ENCODE results near the gene LIN7B.

Gene LIN7B

GRCh38 chr19:49119411-49120324 is 5.5 kb downstream of the LIN7B start, which contains the start of gene PPFIA3:
TSS of gene PPFIA3 (plus strand) at chr19:49119544. CDS start at chr19:49127874, 8,330 bp downstream.
- TF ChIP-seq CEBPB (IDR thresholded peaks at IDR 0.05), result no peak
- peak; percentile 87 for TF ChIP-seq NFIC (IDR thresholded peaks at IDR 0.05)
- peak; percentile 52; the same call in 1 of the 2 replicates for TF ChIP-seq TCF12 (IDR thresholded peaks at IDR 0.05; ENCODE audit: low read depth)
- peak; percentile 58; the same call in 1 of the 2 replicates for TF ChIP-seq YY1 (IDR thresholded peaks at IDR 0.05; ENCODE audit: low read depth)
- TF ChIP-seq FOXM1 (IDR thresholded peaks at IDR 0.05; ENCODE audit: borderline replicate concordance, low read depth), result no peak
- TF ChIP-seq ZBTB7A (IDR thresholded peaks at IDR 0.05; ENCODE audit: low read depth), result peak; percentile 64; the same call in 1 of the 2 replicates
- TF ChIP-seq TEAD4 (IDR thresholded peaks at IDR 0.05), result peak; percentile 36; the same call in 1 of the 2 replicates
- TF ChIP-seq, protein P1, sequence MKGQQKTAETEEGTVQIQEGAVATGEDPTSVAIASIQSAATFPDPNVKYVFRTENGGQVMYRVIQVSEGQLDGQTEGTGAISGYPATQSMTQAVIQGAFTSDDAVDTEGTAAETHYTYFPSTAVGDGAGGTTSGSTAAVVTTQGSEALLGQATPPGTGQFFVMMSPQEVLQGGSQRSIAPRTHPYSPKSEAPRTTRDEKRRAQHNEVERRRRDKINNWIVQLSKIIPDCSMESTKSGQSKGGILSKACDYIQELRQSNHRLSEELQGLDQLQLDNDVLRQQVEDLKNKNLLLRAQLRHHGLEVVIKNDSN (IDR thresholded peaks at IDR 0.05), result peak; percentile 39; the same call in 1 of the 2 replicates
- TF ChIP-seq, protein P2, sequence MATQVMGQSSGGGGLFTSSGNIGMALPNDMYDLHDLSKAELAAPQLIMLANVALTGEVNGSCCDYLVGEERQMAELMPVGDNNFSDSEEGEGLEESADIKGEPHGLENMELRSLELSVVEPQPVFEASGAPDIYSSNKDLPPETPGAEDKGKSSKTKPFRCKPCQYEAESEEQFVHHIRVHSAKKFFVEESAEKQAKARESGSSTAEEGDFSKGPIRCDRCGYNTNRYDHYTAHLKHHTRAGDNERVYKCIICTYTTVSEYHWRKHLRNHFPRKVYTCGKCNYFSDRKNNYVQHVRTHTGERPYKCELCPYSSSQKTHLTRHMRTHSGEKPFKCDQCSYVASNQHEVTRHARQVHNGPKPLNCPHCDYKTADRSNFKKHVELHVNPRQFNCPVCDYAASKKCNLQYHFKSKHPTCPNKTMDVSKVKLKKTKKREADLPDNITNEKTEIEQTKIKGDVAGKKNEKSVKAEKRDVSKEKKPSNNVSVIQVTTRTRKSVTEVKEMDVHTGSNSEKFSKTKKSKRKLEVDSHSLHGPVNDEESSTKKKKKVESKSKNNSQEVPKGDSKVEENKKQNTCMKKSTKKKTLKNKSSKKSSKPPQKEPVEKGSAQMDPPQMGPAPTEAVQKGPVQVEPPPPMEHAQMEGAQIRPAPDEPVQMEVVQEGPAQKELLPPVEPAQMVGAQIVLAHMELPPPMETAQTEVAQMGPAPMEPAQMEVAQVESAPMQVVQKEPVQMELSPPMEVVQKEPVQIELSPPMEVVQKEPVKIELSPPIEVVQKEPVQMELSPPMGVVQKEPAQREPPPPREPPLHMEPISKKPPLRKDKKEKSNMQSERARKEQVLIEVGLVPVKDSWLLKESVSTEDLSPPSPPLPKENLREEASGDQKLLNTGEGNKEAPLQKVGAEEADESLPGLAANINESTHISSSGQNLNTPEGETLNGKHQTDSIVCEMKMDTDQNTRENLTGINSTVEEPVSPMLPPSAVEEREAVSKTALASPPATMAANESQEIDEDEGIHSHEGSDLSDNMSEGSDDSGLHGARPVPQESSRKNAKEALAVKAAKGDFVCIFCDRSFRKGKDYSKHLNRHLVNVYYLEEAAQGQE (IDR thresholded peaks at IDR 0.05; ENCODE audit: low read depth), result peak; percentile 97
- TF ChIP-seq, protein P3, sequence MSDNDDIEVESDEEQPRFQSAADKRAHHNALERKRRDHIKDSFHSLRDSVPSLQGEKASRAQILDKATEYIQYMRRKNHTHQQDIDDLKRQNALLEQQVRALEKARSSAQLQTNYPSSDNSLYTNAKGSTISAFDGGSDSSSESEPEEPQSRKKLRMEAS (IDR thresholded peaks at IDR 0.05), result peak; percentile 90
- no peak for TF ChIP-seq CREB1 (IDR thresholded peaks at IDR 0.05; ENCODE audit: low read depth)
- TF ChIP-seq TAF1 (IDR thresholded peaks at IDR 0.05; ENCODE audit: low read depth), result no peak
- TF ChIP-seq RAD21 (IDR thresholded peaks at IDR 0.05; ENCODE audit: low read depth), result no peak
- no peak for TF ChIP-seq EGR1 (IDR thresholded peaks at IDR 0.05)
- TF ChIP-seq EP300 (IDR thresholded peaks at IDR 0.05; ENCODE audit: borderline replicate concordance), result no peak

GRCh38 chr19:49120325-49120683 is 6.1 kb downstream of the LIN7B start:
- TF ChIP-seq EGR1 (IDR thresholded peaks at IDR 0.05), result no peak
- TF ChIP-seq EP300 (IDR thresholded peaks at IDR 0.05; ENCODE audit: borderline replicate concordance), result no peak
- TF ChIP-seq, protein P3 (IDR thresholded peaks at IDR 0.05), result no peak
- TF ChIP-seq FOXM1 (IDR thresholded peaks at IDR 0.05; ENCODE audit: borderline replicate concordance, low read depth), result no peak
- no peak for TF ChIP-seq RAD21 (IDR thresholded peaks at IDR 0.05; ENCODE audit: low read depth)
- no peak; the same call in 1 of the 2 replicates for TF ChIP-seq TEAD4 (IDR thresholded peaks at IDR 0.05)
- TF ChIP-seq NFIC (IDR thresholded peaks at IDR 0.05), result no peak
- TF ChIP-seq YY1 (IDR thresholded peaks at IDR 0.05; ENCODE audit: low read depth), result no peak
- TF ChIP-seq ZBTB7A (IDR thresholded peaks at IDR 0.05; ENCODE audit: low read depth), result no peak
- TF ChIP-seq TAF1 (IDR thresholded peaks at IDR 0.05; ENCODE audit: low read depth), result no peak
- TF ChIP-seq, protein P1 (IDR thresholded peaks at IDR 0.05), result no peak

- TF ChIP-seq EP300 (IDR thresholded peaks at IDR 0.05; ENCODE audit: borderline replicate concordance) (no peak), EGR1 (IDR thresholded peaks at IDR 0.05) (no peak), ZBTB7A (IDR thresholded peaks at IDR 0.05; ENCODE audit: low read depth) (no peak), TEAD4 (IDR thresholded peaks at IDR 0.05) (no peak), CEBPB (IDR thresholded peaks at IDR 0.05) (no peak), NFIC (IDR thresholded peaks at IDR 0.05) (no peak), YY1 (IDR thresholded peaks at IDR 0.05; ENCODE audit: low read depth) (no peak), CREB1 (IDR thresholded peaks at IDR 0.05; ENCODE audit: low read depth) (no peak)
- TF ChIP-seq, protein P3 (IDR thresholded peaks at IDR 0.05), result no peak
- TF ChIP-seq, protein P1 (IDR thresholded peaks at IDR 0.05), result no peak
These were observed 6.7 kb downstream of the LIN7B start for GRCh38 chr19:49120868-49121267.

DNA sequence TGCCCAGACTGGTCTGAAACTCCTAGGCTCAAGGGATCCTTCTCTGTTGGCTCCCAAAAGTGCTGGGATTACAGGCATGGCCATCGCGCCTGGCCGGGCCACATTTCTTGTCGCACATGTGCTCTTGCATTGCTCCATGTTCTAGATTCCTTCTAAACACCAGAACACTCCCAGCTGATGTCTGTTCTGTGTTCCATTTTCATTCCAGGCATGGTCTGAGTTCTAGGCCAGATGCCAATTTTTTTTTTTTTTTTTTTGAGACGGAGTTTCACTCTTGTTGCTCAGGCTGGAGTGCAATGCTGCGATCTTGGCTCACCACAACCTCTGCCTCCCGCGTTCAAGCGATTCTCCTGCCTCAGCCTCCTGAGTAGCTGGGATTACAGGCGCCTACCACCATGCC is 7.7 kb downstream of the LIN7B start:
- TF ChIP-seq NFIC (IDR thresholded peaks at IDR 0.05), result 0 out of 2 replicates have a peak, but pooled peaks have one; percentile 17

DNA sequence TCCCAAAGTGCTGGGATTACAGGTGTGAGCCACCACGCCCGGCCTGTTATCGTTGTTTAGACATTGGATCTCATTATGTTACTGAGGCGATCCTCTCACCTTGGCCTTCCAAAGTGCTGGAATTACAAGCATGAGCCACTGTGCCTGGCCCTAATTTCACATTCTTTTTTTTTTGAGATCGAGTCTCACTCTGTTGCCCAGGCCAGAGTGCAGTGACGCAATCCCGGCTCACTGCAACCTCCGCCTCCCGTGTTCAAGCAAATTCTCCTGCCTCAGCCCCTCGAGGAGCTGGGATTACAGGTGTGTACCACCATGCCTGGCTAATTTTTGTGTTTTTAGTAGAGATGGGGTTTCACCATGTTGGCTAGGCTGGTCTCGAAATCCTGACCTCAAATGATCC is 9.1 kb downstream of the LIN7B start:
- 0 out of 2 replicates have a peak, but pooled peaks have one; percentile 13 for TF ChIP-seq CEBPB (IDR thresholded peaks at IDR 0.05)

- TF ChIP-seq TEAD4 (IDR thresholded peaks at IDR 0.05) (no peak), ZBTB7A (IDR thresholded peaks at IDR 0.05; ENCODE audit: low read depth) (0 out of 2 replicates have a peak, but pooled peaks have one; percentile 53), TAF1 (IDR thresholded peaks at IDR 0.05; ENCODE audit: low read depth) (no peak), RAD21 (IDR thresholded peaks at IDR 0.05; ENCODE audit: low read depth) (0 out of 2 replicates have a peak, but pooled peaks have one; percentile 6), FOXM1 (IDR thresholded peaks at IDR 0.05; ENCODE audit: borderline replicate concordance, low read depth) (no peak), NFIC (IDR thresholded peaks at IDR 0.05) (no peak), EGR1 (IDR thresholded peaks at IDR 0.05) (no peak), CEBPB (IDR thresholded peaks at IDR 0.05) (no peak), TCF12 (IDR thresholded peaks at IDR 0.05; ENCODE audit: low read depth) (no peak), YY1 (IDR thresholded peaks at IDR 0.05; ENCODE audit: low read depth) (no peak)
- TF ChIP-seq, protein P3 (IDR thresholded peaks at IDR 0.05), result no peak
- TF ChIP-seq, protein P1 (IDR thresholded peaks at IDR 0.05), result no peak
- TF ChIP-seq, protein P2 (IDR thresholded peaks at IDR 0.05; ENCODE audit: low read depth), result no peak
These were observed 11.0 kb downstream of the LIN7B start for GRCh38 chr19:49125025-49125731.
